NCI-H187 treated with DMSO at 0.1 percent for 48 hours (cell line): ENCODE data around the gene PASK.

Source experiments
- DNase-seq: peaks from one replicate; lab custom pipeline; 2025; lab: John Stamatoyannopoulos, UW

Gene PASK

DNA sequence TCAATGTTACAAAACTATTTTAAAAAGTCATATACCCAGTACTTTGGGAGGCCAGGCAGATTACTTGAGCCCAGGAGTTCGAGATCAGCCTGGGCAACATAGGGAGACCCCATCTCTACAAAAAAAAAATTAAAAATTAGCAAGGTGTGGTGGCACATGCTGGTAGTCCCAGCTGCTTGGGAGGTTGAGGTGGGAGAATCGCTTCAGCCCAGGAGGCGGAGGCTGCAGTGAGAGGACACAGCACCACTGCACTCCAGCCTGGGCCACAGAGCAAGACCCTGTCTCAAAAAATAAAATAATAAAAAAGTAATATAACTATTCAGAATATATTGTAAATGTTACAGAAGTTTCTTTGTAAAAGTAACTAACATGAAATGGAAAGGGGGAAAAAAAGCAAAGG lies 1.9 kb downstream of the PASK start:
- no peak for DNase-seq

DNA sequence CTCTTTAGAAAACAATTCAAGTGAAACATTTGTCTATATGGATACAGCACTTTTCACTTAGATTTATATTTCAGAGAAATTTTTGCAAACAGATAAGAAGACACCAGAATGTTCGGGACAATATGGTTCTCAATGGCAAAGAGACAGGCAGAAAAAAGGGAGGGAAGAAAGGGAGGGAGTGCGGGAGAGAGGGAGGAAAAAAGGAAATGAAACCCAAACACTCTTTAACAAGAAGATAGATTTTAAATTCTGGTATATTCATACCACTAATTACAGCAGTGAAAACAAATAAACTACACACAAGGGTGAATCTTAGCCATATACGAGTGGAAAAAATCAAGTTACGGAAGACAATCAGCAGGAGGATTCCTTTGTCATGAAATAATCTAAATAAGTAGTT lies 3.0 kb downstream of the PASK start:
- no peak for DNase-seq

DNA sequence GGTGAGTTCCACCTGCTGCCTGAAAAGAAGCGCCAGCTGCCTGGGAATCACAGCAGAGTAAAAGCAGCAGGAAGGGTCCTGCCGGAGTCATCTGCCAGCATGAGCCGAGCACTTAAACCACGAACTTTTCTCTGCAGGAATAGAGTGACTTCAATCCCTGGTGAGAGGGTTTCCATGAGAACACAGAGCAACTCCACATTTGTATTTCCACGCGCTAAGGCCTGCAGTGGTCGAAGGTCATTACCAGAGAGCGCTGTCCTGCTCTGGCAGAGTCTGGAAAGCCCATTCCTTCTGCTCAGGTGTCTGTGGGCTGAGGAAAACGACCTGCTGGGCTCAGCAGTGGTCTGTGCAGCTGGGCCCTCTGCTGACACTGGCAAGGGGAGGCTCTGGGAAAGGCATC lies 6.7 kb downstream of the PASK start:
- no peak for DNase-seq

DNA sequence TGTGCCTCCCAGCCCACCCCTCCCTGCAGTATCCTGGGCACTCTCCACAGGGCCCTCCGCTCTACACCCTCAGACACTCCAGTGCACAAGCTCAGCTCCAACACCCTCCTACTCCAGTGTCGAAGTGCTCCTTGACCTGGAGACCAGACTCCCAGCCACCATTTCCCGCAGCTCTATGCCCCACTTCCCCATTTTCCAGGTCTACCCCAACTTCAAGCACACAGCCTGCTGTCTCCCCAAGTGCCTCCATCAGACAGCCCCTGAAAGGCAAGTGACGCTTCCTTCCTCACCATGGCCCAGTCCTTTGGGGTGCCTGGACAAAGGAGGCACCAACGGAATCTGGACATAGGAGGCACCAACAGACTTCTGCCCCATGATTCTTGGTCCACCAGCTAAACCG lies 7.2 kb downstream of the PASK start:
- no peak for DNase-seq

DNA sequence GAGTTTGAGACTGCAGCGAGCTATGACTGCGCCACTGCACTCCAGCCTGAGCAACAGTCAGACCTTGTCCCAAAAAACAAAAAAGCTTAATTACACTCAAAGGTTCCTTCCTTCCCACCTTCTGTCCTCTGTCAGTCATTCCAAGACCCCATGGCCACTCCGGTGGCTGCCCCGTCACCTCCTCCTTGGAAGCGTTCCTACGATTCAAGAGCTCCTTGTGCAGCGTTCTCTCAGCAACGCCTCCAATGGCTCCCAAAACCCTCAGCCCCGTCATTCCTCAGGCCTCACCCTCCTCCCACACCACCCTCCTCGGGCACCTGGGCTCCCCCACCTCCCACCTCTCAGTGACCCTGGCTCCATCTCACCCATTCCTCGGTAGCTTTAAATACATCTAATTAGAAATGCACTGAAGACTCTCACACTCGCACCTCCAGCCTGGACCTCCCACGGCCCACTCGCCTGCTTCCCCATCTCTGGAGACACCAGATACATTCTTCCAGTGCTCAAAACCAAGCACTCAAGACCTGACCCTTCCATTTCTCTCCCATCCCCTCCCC lies 8.0 kb downstream of the PASK start:
- no peak for DNase-seq

DNA sequence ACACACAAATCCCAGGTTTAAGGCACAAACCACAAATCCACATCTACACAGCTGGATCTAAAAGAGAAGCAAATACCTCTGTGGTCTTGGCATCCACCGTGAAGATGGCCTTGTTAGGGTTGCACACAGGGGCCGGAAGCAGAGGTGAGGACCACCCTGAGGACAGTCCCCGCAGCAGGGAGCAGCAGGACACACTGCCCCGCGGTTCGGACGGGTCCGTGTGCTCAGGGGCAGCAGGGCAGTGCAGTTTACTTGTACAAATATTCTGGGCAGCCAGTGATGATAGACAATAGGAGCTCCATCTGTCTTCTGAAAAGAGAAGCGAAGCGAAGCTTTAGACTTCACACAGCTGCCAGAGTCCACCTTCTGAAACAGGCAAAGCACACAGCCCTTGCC lies 8.8 kb downstream of the PASK start:
- DNase-seq, result no peak

DNA sequence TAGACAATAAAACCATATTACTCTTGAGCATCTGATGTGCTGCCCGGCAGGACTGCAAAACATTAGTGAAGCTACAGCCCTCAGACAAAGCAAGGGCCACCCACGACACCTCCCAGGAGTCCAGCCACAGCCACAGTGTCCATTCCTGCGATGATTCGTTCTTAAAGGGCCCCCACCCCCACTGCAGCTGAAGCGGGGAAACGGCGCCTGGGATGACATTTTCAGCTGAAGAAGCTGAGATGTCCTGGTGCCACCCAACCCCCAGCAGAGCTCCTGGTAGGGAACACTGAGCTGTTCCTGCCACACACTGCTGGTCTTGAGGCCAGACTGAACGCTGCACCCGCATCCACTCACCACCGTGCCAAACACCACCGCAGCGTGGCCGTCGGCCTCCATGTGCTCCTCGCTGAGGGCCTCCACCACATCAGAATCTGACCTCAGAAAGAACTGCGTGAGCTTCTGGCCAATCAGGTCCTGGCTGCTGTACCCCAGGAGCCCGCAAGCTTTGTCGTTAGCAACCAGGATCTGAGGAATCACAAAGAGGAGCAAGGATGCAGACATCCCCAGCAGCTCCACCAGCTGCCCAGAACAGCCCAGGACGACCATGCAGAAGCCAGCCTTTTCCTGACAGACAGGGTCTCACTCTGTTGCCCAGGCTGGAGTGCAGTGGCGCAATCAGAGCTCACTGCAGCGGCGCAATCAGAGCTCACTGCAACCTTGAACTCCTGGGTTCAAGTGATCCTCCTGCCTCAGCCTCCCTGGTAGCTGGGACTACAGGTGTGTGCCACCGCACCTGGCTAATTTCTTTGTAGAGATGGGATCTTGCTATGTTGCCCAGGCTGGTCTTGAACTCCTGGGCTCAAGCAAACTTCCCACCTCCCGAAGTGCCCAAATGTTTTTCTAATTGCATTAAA lies 9.5 kb downstream of the PASK start:
- no peak for DNase-seq

DNA sequence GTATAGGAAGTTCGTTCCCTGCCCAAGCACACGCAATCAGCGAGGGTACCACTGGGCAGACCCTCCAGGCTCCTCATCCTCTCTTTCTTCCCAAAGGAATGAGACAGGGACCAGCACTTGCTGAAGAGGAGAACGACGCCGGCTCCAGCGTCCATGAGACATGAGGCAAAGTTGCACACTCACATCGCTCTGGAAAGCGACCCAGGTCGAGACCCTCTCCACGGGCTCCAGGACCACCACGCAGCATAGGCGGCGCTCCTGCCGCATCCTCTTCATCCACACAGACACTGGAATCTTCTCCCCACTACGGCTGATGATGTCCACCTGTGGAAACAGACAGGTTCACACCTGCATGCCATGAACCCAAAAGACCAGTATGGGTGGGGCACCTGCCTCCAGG lies 10.8 kb downstream of the PASK start:
- DNase-seq, result no peak

DNA sequence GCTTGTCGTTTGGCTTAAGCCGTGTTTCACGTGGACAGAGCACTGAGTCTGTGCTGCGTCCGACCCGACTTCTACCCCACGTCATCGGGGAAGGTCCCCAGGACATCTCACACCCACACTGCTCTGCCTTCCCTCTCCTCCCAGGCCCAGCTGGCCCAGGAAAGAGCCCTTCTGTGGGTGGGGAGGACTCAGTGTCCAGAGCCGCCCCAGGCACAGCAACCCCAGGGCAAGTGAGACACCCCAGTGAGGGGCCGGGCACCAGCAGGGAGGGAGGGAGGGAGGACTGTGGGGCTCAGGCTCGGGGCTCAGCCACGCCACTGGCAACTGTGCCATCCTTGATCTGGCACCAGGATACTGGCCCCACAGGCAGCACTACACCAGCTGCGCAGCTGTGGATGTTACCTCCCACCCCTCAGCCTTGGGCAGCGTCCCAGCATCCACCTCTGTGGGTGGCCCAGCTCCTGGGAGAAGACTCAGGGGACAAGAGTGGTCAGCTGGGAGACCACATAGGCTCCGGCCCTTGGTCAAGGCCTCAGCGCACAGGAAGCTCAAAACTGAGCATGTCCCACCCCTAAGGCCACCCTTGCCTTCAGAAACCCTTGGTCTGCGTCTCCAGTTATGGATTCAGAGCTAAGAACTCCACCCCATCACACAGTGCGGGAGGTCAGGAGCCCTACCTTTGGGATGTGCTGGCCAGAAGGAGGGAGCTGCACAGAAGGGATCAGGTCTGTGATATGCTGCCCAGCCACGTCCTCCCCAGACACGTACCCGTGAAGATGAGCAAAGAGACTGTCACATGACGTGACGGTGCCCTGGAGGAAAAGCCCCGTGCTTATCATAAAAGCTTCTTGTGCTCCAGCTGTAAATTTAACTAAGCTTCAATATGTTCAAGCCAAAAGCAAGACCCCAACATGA lies 11.7 kb downstream of the PASK start:
- DNase-seq, result no peak

DNA sequence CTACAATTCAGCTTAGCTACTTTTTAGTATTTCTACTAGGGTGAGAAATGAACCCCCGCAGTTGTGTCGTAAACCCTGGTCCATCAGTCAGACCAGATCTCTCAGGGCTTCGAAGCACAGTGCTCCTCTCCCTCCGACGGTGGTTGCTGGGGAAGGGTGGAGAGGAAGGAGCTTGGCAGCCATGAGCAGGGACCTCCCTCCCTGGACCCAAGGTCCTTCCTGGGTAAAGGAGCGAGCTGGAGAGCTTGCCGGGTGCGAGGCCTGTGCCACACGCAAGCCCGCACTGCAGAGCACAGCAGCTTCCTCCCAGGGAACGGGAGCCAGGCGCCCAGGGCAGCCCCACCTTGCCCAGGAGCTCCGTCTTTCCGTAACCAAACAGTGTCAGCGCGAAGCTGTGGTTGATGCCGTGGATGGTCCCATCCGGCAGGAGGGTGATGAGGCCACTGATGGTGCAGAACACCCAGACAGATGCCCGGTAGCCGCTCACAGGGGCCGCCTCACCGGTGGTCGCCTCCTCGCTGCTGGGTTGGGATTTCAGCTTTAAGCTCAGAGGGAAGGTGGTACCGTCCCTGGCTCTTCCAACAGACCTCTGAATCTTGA lies 12.5 kb downstream of the PASK start:
- DNase-seq, result no peak

DNA sequence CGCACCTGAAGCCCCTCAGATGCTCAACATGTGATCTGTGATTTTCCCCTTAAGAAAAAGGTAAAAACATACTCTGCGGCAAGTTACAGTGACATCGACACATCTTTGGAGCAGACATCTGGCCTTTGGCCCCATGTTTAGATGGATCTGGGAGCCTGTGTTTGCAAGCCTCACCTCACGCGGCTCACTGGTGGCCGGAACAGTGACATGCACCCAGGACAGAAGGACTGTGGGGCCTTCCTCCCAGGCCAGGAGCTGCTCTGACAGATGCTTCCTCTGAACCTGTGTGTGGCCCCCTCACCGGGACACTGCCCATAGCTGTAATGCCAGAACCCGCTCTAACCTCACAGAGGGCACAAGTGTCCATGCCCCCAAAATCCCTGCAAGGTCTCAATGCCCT lies 13.1 kb downstream of the PASK start:
- DNase-seq, result no peak

DNA sequence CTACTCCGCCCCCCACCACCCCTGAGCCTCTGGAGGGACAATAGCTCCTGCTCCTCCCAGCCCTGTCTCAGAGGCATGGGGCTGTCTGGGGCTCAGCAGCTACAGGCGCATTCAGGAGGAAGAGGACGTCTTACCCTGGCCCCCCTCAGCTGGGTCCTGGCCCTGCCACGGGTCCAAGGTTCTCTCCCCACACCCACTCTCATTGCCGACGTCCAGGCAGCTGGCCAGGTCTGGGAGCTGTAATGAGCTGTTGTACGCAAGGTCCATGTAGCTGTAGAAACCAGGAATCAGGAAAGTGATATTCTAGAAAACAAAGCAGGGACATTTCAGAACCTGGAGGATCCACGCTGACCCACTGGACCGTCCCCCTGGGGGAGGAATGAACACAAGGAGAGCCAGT lies 13.5 kb downstream of the PASK start:
- no peak for DNase-seq

DNA sequence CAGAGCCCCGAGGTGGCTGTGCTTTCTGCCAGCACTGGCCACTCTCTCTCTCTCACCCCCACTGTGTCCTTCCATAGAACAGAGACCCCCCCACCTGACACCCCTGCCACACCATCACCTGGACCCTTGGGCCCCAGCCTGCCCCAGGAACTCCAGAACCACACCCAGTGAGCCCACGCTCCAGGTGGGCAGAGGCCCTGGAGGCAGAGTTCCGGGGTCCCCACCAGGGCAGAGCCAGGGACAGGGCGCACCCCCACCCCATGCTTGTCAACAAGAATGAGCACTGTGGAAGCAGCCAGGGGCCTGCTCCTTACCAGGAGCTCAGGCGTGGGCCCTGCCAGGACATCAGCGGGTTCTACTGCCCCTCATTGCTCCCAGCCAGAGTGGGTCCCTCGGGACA lies 14.6 kb downstream of the PASK start:
- no peak for DNase-seq

DNA sequence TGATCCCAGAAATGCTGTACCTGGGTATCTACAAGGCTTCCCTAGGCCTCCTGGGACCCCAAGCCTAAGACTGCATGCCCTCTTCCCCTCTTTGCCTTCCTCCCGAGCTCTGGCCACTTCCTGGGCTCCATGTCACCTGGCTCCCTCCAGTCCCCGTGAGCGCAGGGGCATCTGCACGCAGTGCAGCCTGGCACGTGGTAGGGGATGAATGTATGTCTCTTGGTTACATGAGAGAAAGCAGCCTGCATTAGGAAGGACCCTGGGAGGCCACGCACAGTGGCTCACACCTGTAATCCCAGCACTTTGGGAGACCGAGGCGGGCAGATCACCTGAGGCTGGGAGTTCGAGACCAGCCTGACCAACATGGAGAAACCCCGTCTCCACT lies 15.8 kb downstream of the PASK start:
- no peak for DNase-seq

DNA sequence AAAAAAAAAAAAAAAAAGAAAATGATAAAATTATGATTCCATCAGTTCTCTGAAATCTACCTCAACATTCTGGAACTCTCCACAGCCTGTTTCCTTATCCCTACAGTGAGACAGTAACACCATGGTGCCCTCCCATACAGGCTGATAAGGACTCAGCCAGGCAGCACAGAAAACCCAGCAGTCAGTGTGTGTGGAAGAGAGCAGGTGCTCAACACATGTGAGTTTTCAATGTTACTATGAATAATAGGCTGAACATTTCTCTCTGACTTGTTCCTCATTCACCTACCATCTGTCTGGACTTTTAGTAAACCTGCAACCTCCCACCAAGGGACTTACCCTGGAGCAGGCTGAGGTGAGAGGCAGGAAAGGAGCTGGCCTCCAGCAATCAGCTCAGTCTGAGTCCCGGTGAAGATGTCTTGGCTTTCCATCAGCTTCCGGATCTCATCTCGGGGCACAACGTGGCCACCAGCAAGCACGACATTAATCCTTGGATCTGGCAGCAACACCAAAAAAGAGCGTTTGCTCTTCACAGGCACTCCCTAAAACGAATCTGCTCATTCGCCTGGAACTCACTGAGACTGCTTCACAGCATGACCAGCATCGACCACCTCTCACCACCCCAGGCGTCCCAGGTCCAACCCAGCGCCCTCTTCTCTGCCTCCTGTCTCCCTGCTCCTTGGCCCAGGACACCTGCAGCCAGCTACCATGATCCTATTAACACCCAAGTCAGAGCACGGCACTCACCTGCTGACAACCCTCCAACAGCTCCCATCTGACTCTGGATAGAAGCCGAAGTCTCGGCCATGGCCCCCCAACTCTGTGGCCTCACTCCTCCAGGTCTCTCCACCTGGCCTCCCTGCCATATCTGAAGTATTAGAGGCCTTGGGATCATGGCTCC lies 16.5 kb downstream of the PASK start:
- no peak for DNase-seq

DNA sequence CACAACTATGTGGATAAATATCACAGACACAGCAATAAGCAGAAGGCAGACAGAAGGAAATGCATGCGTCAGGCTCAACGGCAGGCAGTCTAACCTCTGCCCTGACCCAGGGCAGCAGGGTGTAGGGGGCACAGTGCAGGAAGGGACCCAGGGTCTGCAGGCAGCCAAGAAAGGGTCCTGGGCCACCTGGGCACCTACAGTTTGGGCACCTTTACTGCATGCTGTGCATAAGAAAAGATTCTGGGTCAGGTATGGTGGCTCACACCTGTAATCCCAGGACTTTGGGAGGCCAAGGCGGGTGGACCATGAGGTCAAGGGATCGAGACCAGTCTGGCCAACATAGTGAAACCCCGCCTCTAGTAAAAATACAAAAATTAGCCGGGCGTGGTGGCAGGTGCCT lies 17.7 kb downstream of the PASK start:
- no peak for DNase-seq

DNA sequence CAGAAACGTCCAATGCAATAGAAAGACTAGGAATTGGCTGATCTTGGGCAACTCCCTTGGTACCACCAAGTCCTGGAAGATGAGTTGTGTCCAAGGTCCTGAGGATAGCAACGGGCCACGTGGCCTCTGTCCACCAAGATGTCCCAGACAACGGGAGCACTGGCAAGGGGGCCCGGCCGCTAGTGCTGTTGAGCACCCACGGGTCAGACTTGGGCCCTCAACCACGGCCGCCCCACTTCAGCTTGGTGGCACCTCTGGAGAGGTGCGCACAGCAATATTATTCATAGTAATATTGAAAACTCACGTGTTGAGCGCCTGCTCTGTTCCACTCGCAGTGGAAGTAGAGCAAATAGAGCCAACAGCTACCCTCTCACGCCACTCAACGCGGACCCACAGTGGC lies 19.0 kb downstream of the PASK start:
- DNase-seq, result no peak

DNA sequence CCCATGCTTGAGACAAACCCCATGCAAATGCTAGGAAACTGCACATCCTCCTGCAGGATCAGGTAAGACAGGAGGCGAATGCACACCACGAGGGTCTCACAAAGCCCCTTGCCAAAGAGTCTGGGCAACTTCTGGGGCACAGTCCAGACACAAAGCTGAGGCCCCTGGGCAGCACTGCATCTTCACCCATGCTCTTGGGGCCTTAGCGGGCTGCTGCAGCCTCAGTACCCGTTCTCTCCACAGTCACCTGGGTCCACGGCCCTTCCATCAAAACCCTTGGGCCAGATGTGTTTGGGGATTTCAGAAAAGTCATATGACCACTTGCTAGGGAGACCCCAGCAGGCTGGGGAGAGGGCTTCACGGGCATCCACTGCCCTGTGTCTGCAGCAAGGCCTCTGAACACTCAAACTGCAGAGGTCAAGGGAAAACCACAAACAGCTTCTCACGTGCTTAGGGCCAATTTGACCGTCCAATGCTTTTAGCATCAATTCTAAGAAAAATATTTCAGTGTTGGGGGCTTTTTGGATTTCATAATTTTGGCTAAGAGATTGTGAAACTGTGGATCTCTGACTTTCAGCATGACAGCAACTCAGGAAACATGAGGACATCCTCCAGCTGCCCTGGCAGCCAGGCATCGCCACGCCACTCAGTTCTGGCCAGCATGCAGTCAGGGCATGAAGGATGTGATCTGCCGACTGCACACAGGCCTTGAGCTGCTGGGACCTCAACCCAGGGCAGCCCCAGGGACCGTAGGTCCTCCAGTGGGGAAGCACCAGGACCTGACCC lies 20.0 kb downstream of the PASK start:
- DNase-seq, result no peak

DNA sequence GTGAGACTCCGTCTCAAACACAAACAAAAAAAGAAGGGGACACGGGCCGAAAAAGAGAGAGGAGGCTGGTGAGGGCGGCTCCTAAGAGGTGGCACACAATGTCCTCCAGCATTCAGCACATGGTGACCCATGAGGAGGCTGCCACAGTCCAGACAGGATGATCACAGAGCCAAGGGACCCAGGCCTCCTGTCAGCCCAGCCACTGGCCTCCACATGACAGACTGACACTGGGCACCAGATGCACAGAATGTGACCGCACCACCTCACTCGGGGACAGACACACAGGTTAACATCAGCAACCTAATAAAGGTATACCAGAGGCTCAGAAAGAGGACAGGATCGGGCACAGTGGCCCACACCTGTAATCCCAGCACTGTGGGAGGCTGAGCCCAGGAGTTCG lies 21.0 kb downstream of the PASK start:
- DNase-seq, result no peak

DNA sequence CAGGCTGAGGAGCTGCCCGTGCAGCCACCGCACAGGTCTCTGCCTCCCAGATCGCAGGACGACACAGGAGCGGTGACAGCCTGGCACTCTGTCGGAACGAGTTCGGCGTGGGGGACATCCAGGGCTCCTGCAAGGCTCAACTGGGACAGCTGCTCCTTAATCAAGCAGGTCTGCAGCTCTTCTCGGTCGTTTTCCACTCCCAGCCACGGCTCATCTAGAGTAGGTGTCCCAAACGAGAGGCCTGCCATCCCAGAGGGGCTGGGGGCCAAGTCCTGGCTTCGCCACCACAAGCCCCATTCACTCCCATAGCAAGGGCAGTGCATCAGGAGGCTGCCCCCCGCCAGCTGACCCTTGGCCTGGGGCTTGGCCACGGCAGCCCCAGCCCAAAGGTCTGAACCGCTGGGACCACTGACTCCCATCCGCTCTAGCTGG lies 22.5 kb downstream of the PASK start:
- no peak for DNase-seq

DNA sequence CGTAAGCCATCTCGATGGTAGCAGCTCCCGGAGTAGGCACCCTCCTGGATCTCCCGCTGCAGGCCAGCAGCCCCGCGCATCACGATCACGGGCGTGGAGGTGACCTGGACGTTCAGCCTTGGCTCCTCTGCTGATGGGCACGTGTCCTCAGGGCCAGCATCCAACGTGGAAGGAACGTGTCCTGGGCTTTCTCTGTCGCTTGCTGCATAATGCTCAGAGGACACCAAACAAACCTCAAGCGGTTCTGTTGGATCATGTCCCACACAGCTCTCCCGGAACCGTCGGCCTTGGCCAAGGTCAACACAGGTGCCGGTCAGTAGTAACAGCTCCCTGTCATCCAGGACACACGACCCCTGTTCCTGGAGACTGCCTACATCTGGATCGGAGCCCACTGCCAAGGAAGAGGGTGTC lies 23.1 kb downstream of the PASK start:
- DNase-seq, result no peak
